Upper lobe of right lung (tissue), 1 donor: ENCODE results near the gene IL3. TPM values are rescaled to one million over a fixed set of nuclear protein-coding genes. Genes with fewer than 3 reads are reported as not detected.

ENCODE experiments used
- ATAC-seq: fragments of 200-7000 bp; cut with Tn5 transposase; one replicate; pipeline ENCODE4 v1.9.1; 2020; ENCODE audit warnings: mild to moderate bottlenecking, moderate library complexity
- DNase-seq: peaks from one replicate; pipeline ENCODE4 v3.0.0-alpha.2; 2020
- H3K27ac ChIP-seq: fragments of 200-600 bp; one replicate; pipeline ENCODE4 v1.8.0; 2022
- H3K27me3 ChIP-seq: fragments of 200-600 bp; one replicate; pipeline ENCODE4 v1.8.0; 2022; ENCODE audit warnings: mild to moderate bottlenecking
- H3K36me3 ChIP-seq: fragments of 200-600 bp; one replicate; pipeline ENCODE4 v1.8.0; 2022
- H3K4me1 ChIP-seq: fragments of 200-600 bp; one replicate; pipeline ENCODE4 v1.8.0; 2022
- H3K4me3 ChIP-seq: fragments of 200-600 bp; one replicate; pipeline ENCODE4 v1.8.0; 2022; ENCODE audit warnings: mild to moderate bottlenecking
- H3K9me3 ChIP-seq: fragments of 200-600 bp; one replicate; pipeline ENCODE4 v1.8.0; 2022
- CTCF ChIP-seq: fragments of 200-600 bp; IDR thresholded peaks from one replicate; pipeline ENCODE4 v1.8.0; 2022; ENCODE audit warnings: antibody characterized with exemption
- intact Hi-C: fragments of 100-400 bp; cut with DNase I; formaldehyde crosslinking; loops from one replicate; pipeline ENCODE4 v1.11.0; 2022
- long read RNA-seq: library from polyadenylated mRNA; unstranded; transcript quantifications from one replicate; pipeline ENCODE4 v2.0.0, GENCODE V29; 2021
- total RNA-seq: library from RNA; stranded (reverse); fragmentation: NEBNext Ultra II Directional; extraction: Animal tissue kit (Norgen Biotek cat#: 25700); gene quantifications from one replicate; pipeline ENCODE4 v1.2.1, GENCODE V29; 2021
- donor health status: DM: no; HTN: yes; CAD: no; lungs with severe emphysema.

The IL3 gene
- not detected for total RNA-seq
- long read RNA-seq, result 0 reads

GRCh38 chr5:132060501-132061161, at the start of gene IL3:
IL3 (plus strand) TSS chr5:132060655; CDS start chr5:132060707, 52 bp downstream.
- Histone ChIP-seq H3K36me3 (no peaks in the 10 kb centered on the region), H3K27me3 (no peaks in the 10 kb centered on the region), H3K4me1 (no peaks in the 10 kb centered on the region), H3K27ac (no peak within 1 kb of the TSS), H3K9me3 (no peaks in the 10 kb centered on the region), H3K4me3 (no peak within 1 kb of the TSS)
- DNase-seq (peak; percentile 51), ATAC-seq (no peak)
- intact Hi-C loops, result no loop called here
- no peak for TF ChIP-seq CTCF

GRCh38 chr5:132010989-132011621, 49.4 kb upstream of the IL3 start:
- ATAC-seq (no peak), DNase-seq (peak; percentile 63)
- H3K36me3 ChIP-seq, result no peaks in the 10 kb centered on the region
- no peak for TF ChIP-seq CTCF
- H3K27me3 ChIP-seq, result peaks cover 20% of the 10 kb centered on the region
- no peaks in the 10 kb centered on the region for H3K9me3 ChIP-seq
- H3K4me1 ChIP-seq, result peaks cover 6% of the 10 kb centered on the region
- peak overlapping the region; percentile 57 for H3K4me3 ChIP-seq
- intact Hi-C loops, result no loop called here
- no peak overlapping the region for H3K27ac ChIP-seq

GRCh38 chr5:132011622-132012343, 48.7 kb upstream of the IL3 start, which contains the start of gene ACSL6:
ACSL6 (minus strand) TSS chr5:132011658; CDS start chr5:132011553, 105 bp downstream.
- Histone ChIP-seq H3K27me3 (peaks cover 25% of the 10 kb centered on the region), H3K36me3 (no peaks in the 10 kb centered on the region), H3K27ac (no peak within 1 kb of the TSS), H3K4me3 (peak within 1 kb of the TSS; percentile 57), H3K4me1 (peaks cover 6% of the 10 kb centered on the region), H3K9me3 (no peaks in the 10 kb centered on the region)
- ATAC-seq (peak; percentile 65), DNase-seq (peak; percentile 77)
- no peak for TF ChIP-seq CTCF
- intact Hi-C loops, result no loop called here

GRCh38 chr5:132012371-132013005, 48.0 kb upstream of the IL3 start:
- ATAC-seq (peak; percentile 19), DNase-seq (peak; percentile 73)
- Histone ChIP-seq H3K36me3 (no peaks in the 10 kb centered on the region), H3K4me1 (peaks cover 6% of the 10 kb centered on the region), H3K27ac (no peak overlapping the region), H3K4me3 (no peak overlapping the region), H3K27me3 (peaks cover 28% of the 10 kb centered on the region), H3K9me3 (no peaks in the 10 kb centered on the region)
- intact Hi-C loops, result no loop called here
- no peak for TF ChIP-seq CTCF

GRCh38 chr5:132013006-132013689, 47.3 kb upstream of the IL3 start:
- Histone ChIP-seq H3K4me1 (peaks cover 6% of the 10 kb centered on the region), H3K36me3 (no peaks in the 10 kb centered on the region), H3K9me3 (no peaks in the 10 kb centered on the region), H3K27me3 (peaks cover 28% of the 10 kb centered on the region), H3K4me3 (no peak overlapping the region), H3K27ac (no peak overlapping the region)
- intact Hi-C loops, result no loop called here
- DNase-seq (peak; percentile 38), ATAC-seq (no peak)
- TF ChIP-seq CTCF, result no peak
